GM23338 (cell line): ENCODE data around the gene TBC1D5. TPM values are rescaled to one million over a fixed set of nuclear protein-coding genes. Genes with fewer than 3 reads are reported as not detected.

Experiments used
- ATAC-seq: fragments of 200-7000 bp; cut with Tn5 transposase; 3 replicates; pipeline ENCODE4 v1.9.1; 2020
- DNase-seq: peaks from one replicate; pipeline ENCODE4 v3.0.0-alpha.2; 2015; ENCODE audit warnings: low spot score
- H2AFZ ChIP-seq: fragments of 200-600 bp; sonication (generic); 2 replicates; pipeline ENCODE4 v1.8.0; 2016; ENCODE audit warnings: antibody characterized with exemption, mild to moderate bottlenecking, moderate library complexity
- H3F3A ChIP-seq: fragments of 200-600 bp; sonication (generic); replicated peaks from 2 replicates; pipeline ENCODE4 v1.8.0; 2017; ENCODE audit warnings: antibody characterized with exemption, mixed run types, low read depth
- H3K27ac ChIP-seq: fragments of 200-600 bp; sonication (generic); 2 replicates; pipeline ENCODE4 v1.6.1; 2016; ENCODE audit warnings: low read depth
- H3K27me3 ChIP-seq: fragments of 200-600 bp; sonication (generic); 2 replicates; pipeline ENCODE4 v1.8.0; 2016; ENCODE audit warnings: mild to moderate bottlenecking, mixed run types, moderate library complexity; ENCODE audit not compliant: insufficient read depth
- H3K36me3 ChIP-seq: fragments of 200-600 bp; sonication (generic); 2 replicates; pipeline ENCODE4 v1.8.0; 2016; ENCODE audit warnings: mild to moderate bottlenecking; ENCODE audit not compliant: insufficient read depth
- H3K4me1 ChIP-seq: fragments of 200-600 bp; sonication (generic); 2 replicates; pipeline ENCODE4 v1.8.0; 2016; ENCODE audit warnings: mild to moderate bottlenecking, moderate library complexity; ENCODE audit not compliant: insufficient read depth
- H3K4me2 ChIP-seq: fragments of 200-600 bp; sonication (generic); 2 replicates; pipeline ENCODE4 v1.7.1; 2017; ENCODE audit warnings: mixed run types
- H3K4me3 ChIP-seq: fragments of 200-600 bp; sonication (generic); 2 replicates; pipeline ENCODE4 v1.6.1; 2016; ENCODE audit warnings: mixed run types
- H3K79me2 ChIP-seq: fragments of 200-600 bp; sonication (generic); replicated peaks from 2 replicates; pipeline ENCODE4 v1.8.0; 2017; ENCODE audit warnings: mild to moderate bottlenecking; ENCODE audit not compliant: insufficient read depth
- H3K9me2 ChIP-seq: fragments of 200-600 bp; sonication (generic); 2 replicates; pipeline ENCODE4 v1.8.0; 2017; ENCODE audit not compliant: insufficient read depth
- H4K20me1 ChIP-seq: fragments of 200-600 bp; sonication (generic); replicated peaks from 2 replicates; pipeline ENCODE4 v1.8.0; 2017; ENCODE audit warnings: mild to moderate bottlenecking; ENCODE audit not compliant: insufficient read depth
- H3K27ac Mint-ChIP-seq: 2 replicates; pipeline ENCODE4 v1.8.0; 2020; ENCODE audit warnings: inconsistent platforms, mild to moderate bottlenecking, moderate library complexity, mixed read lengths
- H3K27me3 Mint-ChIP-seq: 3 replicates; pipeline ENCODE4 v1.8.0; 2022; ENCODE audit warnings: low read depth, mild to moderate bottlenecking, moderate library complexity, mixed read lengths, inconsistent platforms; ENCODE audit not compliant: insufficient read depth, poor library complexity
- H3K36me3 Mint-ChIP-seq: 3 replicates; pipeline ENCODE4 v1.8.0; 2021; ENCODE audit warnings: low read depth, mild to moderate bottlenecking, inconsistent platforms, moderate library complexity, mixed read lengths
- H3K4me1 Mint-ChIP-seq: 3 replicates; pipeline ENCODE4 v1.8.0; 2020; ENCODE audit warnings: mild to moderate bottlenecking, inconsistent platforms, mixed read lengths
- H3K4me3 Mint-ChIP-seq: 3 replicates; pipeline ENCODE4 v1.8.0; 2021; ENCODE audit warnings: moderate library complexity, mild to moderate bottlenecking, inconsistent platforms, mixed read lengths
- H3K9me3 Mint-ChIP-seq: 3 replicates; pipeline ENCODE4 v1.8.0; 2020; ENCODE audit warnings: moderate library complexity, mild to moderate bottlenecking, inconsistent platforms, mixed read lengths
- EZH2phosphoT487 ChIP-seq: fragments of 200-600 bp; sonication (generic); IDR thresholded peaks from one replicate; pipeline ENCODE4 v1.8.1; 2018; ENCODE audit warnings: antibody characterized with exemption; ENCODE audit not compliant: unreplicated experiment
- JUNB ChIP-seq: IDR thresholded peaks from one replicate; pipeline ENCODE4 v1.6.1; 2016; ENCODE audit warnings: antibody characterized with exemption; ENCODE audit not compliant: unreplicated experiment
- POLR2AphosphoS5 ChIP-seq: IDR thresholded peaks from 2 replicates; pipeline ENCODE4 v1.6.1; 2016; ENCODE audit warnings: antibody characterized with exemption, low read depth
- STAT1 ChIP-seq: IDR thresholded peaks from one replicate; pipeline ENCODE4 v1.6.1; 2016; ENCODE audit warnings: antibody characterized with exemption; ENCODE audit not compliant: unreplicated experiment
- ZNF114 ChIP-seq: fragments of 250-450 bp; sonication (Bioruptor Pico); IDR thresholded peaks from 2 replicates; pipeline ENCODE4 v1.5.0; 2020; ENCODE audit warnings: mild to moderate bottlenecking, moderate library complexity
- polyA plus RNA-seq: library from polyadenylated mRNA; unstranded; fragments of >200 nt; fragmentation: Nextera tagmentation; extraction: Ambion mirVana; gene quantifications from 2 replicates; pipeline ENCODE4 v1.2.1, GENCODE V29; 2016
- total RNA-seq: library from RNA; depleted of rRNA; stranded (reverse); fragments of >200 nt; shearing (Covaris generic); gene quantifications from 2 replicates; pipeline ENCODE4 v1.2.3, GENCODE V29; 2014
- TF ChIP-seq, protein P1 (sequence below): IDR thresholded peaks from one replicate; pipeline ENCODE4 v1.6.1; 2018; ENCODE audit warnings: antibody characterized with exemption; ENCODE audit not compliant: unreplicated experiment
- TF ChIP-seq, protein P2 (sequence below), 2 experiments: fragments of 200-600 bp in 1 of 2; sonication (generic) in 1 of 2; conservative IDR thresholded peaks; 2 replicates each; pipeline versions ENCODE4 v1.5.1 to v1.6.1; 2016 to 2017; ENCODE audit warnings: antibody characterized with exemption in 2 of 2, low read depth in 2 of 2, mild to moderate bottlenecking in 2 of 2, moderate library complexity in 1 of 2

The TBC1D5 gene
- total and polyA plus RNA-seq, 2 experiments from 2014 or later, result 21.8 to 48.1 TPM

DNA sequence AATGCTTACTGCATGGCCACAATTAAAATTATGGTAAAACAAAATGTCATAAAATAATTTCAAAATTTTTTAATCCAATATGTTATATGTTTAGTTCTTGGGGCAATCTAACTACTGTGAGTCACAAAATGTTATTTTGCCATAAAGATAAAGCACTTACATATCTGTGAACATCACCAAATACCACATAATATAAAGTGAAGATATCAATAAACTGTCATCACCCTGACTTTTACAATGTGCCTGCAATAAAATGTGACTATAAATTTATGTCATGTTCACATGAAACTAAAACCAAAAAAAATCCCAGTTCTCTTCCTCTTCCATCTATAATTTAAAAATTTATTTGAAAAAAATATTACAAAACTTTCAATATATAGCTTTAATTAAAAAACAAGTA is 191.8 kb downstream of the TBC1D5 start (continued):
- TF ChIP-seq, protein P1, sequence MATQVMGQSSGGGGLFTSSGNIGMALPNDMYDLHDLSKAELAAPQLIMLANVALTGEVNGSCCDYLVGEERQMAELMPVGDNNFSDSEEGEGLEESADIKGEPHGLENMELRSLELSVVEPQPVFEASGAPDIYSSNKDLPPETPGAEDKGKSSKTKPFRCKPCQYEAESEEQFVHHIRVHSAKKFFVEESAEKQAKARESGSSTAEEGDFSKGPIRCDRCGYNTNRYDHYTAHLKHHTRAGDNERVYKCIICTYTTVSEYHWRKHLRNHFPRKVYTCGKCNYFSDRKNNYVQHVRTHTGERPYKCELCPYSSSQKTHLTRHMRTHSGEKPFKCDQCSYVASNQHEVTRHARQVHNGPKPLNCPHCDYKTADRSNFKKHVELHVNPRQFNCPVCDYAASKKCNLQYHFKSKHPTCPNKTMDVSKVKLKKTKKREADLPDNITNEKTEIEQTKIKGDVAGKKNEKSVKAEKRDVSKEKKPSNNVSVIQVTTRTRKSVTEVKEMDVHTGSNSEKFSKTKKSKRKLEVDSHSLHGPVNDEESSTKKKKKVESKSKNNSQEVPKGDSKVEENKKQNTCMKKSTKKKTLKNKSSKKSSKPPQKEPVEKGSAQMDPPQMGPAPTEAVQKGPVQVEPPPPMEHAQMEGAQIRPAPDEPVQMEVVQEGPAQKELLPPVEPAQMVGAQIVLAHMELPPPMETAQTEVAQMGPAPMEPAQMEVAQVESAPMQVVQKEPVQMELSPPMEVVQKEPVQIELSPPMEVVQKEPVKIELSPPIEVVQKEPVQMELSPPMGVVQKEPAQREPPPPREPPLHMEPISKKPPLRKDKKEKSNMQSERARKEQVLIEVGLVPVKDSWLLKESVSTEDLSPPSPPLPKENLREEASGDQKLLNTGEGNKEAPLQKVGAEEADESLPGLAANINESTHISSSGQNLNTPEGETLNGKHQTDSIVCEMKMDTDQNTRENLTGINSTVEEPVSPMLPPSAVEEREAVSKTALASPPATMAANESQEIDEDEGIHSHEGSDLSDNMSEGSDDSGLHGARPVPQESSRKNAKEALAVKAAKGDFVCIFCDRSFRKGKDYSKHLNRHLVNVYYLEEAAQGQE, result no peak
- TF ChIP-seq, protein P2, sequence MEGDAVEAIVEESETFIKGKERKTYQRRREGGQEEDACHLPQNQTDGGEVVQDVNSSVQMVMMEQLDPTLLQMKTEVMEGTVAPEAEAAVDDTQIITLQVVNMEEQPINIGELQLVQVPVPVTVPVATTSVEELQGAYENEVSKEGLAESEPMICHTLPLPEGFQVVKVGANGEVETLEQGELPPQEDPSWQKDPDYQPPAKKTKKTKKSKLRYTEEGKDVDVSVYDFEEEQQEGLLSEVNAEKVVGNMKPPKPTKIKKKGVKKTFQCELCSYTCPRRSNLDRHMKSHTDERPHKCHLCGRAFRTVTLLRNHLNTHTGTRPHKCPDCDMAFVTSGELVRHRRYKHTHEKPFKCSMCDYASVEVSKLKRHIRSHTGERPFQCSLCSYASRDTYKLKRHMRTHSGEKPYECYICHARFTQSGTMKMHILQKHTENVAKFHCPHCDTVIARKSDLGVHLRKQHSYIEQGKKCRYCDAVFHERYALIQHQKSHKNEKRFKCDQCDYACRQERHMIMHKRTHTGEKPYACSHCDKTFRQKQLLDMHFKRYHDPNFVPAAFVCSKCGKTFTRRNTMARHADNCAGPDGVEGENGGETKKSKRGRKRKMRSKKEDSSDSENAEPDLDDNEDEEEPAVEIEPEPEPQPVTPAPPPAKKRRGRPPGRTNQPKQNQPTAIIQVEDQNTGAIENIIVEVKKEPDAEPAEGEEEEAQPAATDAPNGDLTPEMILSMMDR (conservative IDR thresholded peaks at IDR 0.05; ENCODE audit: low read depth in 2 of 2), result no peak
- no peak for TF ChIP-seq STAT1

DNA sequence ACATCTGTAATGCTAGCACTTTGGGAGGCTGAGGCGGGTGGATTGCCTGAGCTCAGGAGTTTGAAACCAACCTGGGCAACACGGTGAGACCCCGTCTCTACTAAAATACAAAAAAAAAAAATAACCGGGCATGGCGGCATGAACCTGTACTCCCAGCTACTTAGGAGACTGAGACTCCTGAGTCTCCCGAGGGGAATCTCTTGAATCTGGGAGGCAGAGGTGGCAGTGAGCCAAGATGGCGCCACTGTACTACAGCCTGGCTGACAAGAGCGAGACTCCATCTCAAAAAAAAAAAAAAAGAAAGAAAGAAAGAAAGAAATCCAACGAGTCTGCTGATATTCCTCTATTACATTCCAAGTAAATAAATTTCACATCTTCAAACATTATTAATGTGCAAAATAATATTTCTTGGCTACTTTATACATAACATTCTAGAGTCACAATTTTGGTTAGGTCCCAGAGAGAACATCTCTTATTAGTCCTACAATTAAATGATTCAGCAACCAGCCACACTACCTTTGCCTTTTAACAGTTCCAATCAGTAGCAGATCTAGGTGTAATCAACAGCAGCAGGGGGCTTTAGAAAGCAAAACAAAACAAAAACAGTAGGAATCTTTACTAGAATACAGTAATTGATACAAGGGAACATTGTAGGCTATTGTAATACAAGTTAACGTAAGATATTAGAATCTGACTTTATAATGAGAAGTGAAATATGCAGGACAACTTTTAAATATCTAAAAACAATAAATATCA is 195.8 kb downstream of the TBC1D5 start:
- Histone ChIP-seq H4K20me1 (no peaks in the 10 kb centered on the region), H3K4me1 (peaks cover 9% of the 10 kb centered on the region; the same call in 1 of the 2 replicates), H3K4me2 (no peak overlapping the region), H3F3A (no peaks in the 10 kb centered on the region), H3K9me2 (no peaks in the 10 kb centered on the region), H3K27me3 (no peaks in the 10 kb centered on the region), H3K36me3 (no peaks in the 10 kb centered on the region), H2AFZ (no peak overlapping the region), H3K4me3 (no peak overlapping the region), H3K27ac (peak overlapping the region; percentile 1; the same call in 1 of the 2 replicates), H3K79me2 (no peaks in the 10 kb centered on the region)
- no peak overlapping the region for H3K4me3 Mint-ChIP-seq
- no peak overlapping the region; the same call in 1 of the 2 replicates for H3K27ac Mint-ChIP-seq
- H3K4me1 Mint-ChIP-seq, result peaks cover 14% of the 10 kb centered on the region
- no peak; the same call in 2 of the 3 replicates for ATAC-seq
- peak; percentile 13 for DNase-seq
- no peaks in the 10 kb centered on the region for H3K36me3 Mint-ChIP-seq
- no peaks in the 10 kb centered on the region for H3K9me3 Mint-ChIP-seq
- TF ChIP-seq POLR2AphosphoS5, result no peak
- TF ChIP-seq EZH2phosphoT487, result no peak
- no peak for TF ChIP-seq ZNF114 (CRISPR knock-in tag)
- TF ChIP-seq JUNB, result no peak
- TF ChIP-seq, protein P2 (conservative IDR thresholded peaks at IDR 0.05; ENCODE audit: low read depth in 2 of 2), result peak in 1 of 2 experiments; percentile 27; a peak in 2 of 4 replicates
- H3K27me3 Mint-ChIP-seq, result no peaks in the 10 kb centered on the region
